ENCODE data around the gene ZNF778.

The ZNF778 gene

GRCh38 chr16:89217388-89218191, at the start of gene ZNF778:
Gene ZNF778 (plus strand): TSS chr16:89217703. CDS start chr16:89221128, 3,425 bp downstream.
- Histone ChIP-seq H3K4me3 (ENCODE audit: low read depth in 1 of 2, low read length in 2 of 2) (peak within 1 kb of the TSS; percentile 72 to 83), H3K9me3 (ENCODE audit: low read length) (no peaks in the 10 kb centered on the region), H3K27me3 (ENCODE audit: control insufficient read depth in 1 of 2, insufficient read depth in 2 of 2, low read length in 2 of 2) (no peaks in the 10 kb centered on the region), H3K9ac (ENCODE audit: low read length) (peak within 1 kb of the TSS; percentile 93), H3K27ac (ENCODE audit: low read depth, low read length) (peak within 1 kb of the TSS; percentile 90), H3K4me1 (ENCODE audit: insufficient read depth, low read length) (peaks cover 5% of the 10 kb centered on the region), H3K36me3 (ENCODE audit: insufficient read depth, low read length) (peaks cover 14% of the 10 kb centered on the region)

GRCh38 chr16:89168381-89169189, 48.9 kb upstream of the ZNF778 start:
- Histone ChIP-seq H3K9ac (ENCODE audit: low read length) (no peak overlapping the region), H3K36me3 (ENCODE audit: insufficient read depth, low read length) (no peaks in the 10 kb centered on the region), H3K27ac (ENCODE audit: low read depth, low read length) (no peak overlapping the region), H3K9me3 (ENCODE audit: low read length) (no peaks in the 10 kb centered on the region), H3K4me3 (ENCODE audit: low read depth in 1 of 2, low read length in 2 of 2) (no peak overlapping the region), H3K4me1 (ENCODE audit: insufficient read depth, low read length) (peaks cover 4% of the 10 kb centered on the region), H3K27me3 (ENCODE audit: control insufficient read depth in 1 of 2, insufficient read depth in 2 of 2, low read length in 2 of 2) (peaks cover 30 to 87% of the 10 kb centered on the region in 2 donors)

- H3K4me1 ChIP-seq (ENCODE audit: insufficient read depth, low read length): peaks cover 4% of the 10 kb centered on the region
- H3K9me3 ChIP-seq (ENCODE audit: low read length): no peaks in the 10 kb centered on the region
- H3K27me3 ChIP-seq (ENCODE audit: control insufficient read depth in 1 of 2, insufficient read depth in 2 of 2, low read length in 2 of 2): peaks cover 30 to 83% of the 10 kb centered on the region in 2 donors
- H3K36me3 ChIP-seq (ENCODE audit: insufficient read depth, low read length): no peaks in the 10 kb centered on the region
- no peak overlapping the region for H3K9ac ChIP-seq (ENCODE audit: low read length)
- H3K4me3 ChIP-seq (ENCODE audit: low read depth in 1 of 2, low read length in 2 of 2): no peak overlapping the region
- H3K27ac ChIP-seq (ENCODE audit: low read depth, low read length): no peak overlapping the region
These were observed 47.7 kb upstream of the ZNF778 start for GRCh38 chr16:89169778-89170177.

- H3K4me3 ChIP-seq (ENCODE audit: low read depth in 1 of 2, low read length in 2 of 2): peak overlapping the region in 1 of 2 donors; percentile 20
- no peaks in the 10 kb centered on the region for H3K36me3 ChIP-seq (ENCODE audit: insufficient read depth, low read length)
- H3K27ac ChIP-seq (ENCODE audit: low read depth, low read length): no peak overlapping the region
- peaks cover 4% of the 10 kb centered on the region for H3K4me1 ChIP-seq (ENCODE audit: insufficient read depth, low read length)
- no peak overlapping the region for H3K9ac ChIP-seq (ENCODE audit: low read length)
- no peaks in the 10 kb centered on the region for H3K9me3 ChIP-seq (ENCODE audit: low read length)
- H3K27me3 ChIP-seq (ENCODE audit: control insufficient read depth in 1 of 2, insufficient read depth in 2 of 2, low read length in 2 of 2): peaks cover 30 to 74% of the 10 kb centered on the region in 2 donors
These were observed 46.9 kb upstream of the ZNF778 start for GRCh38 chr16:89170346-89171215.

GRCh38 chr16:89171216-89172170, 46.0 kb upstream of the ZNF778 start, which contains the start of gene CDH15:
Gene CDH15 (plus strand): TSS chr16:89171748. CDS start chr16:89171832, 84 bp downstream.
- peaks cover 4% of the 10 kb centered on the region for H3K4me1 ChIP-seq (ENCODE audit: insufficient read depth, low read length)
- H3K9ac ChIP-seq (ENCODE audit: low read length): no peak within 1 kb of the TSS
- no peaks in the 10 kb centered on the region for H3K36me3 ChIP-seq (ENCODE audit: insufficient read depth, low read length)
- peaks cover 30 to 78% of the 10 kb centered on the region in 2 donors for H3K27me3 ChIP-seq (ENCODE audit: control insufficient read depth in 1 of 2, insufficient read depth in 2 of 2, low read length in 2 of 2)
- H3K9me3 ChIP-seq (ENCODE audit: low read length): no peaks in the 10 kb centered on the region
- peak within 1 kb of the TSS in 1 of 2 donors; percentile 20 for H3K4me3 ChIP-seq (ENCODE audit: low read depth in 1 of 2, low read length in 2 of 2)
- no peak within 1 kb of the TSS for H3K27ac ChIP-seq (ENCODE audit: low read depth, low read length)

GRCh38 chr16:89172171-89172527, 45.4 kb upstream of the ZNF778 start:
- peaks cover 30 to 73% of the 10 kb centered on the region in 2 donors for H3K27me3 ChIP-seq (ENCODE audit: control insufficient read depth in 1 of 2, insufficient read depth in 2 of 2, low read length in 2 of 2)
- peaks cover 4% of the 10 kb centered on the region for H3K4me1 ChIP-seq (ENCODE audit: insufficient read depth, low read length)

GRCh38 chr16:89172528-89173173, 44.9 kb upstream of the ZNF778 start:
- Histone ChIP-seq H3K9ac (ENCODE audit: low read length) (no peak overlapping the region), H3K4me3 (ENCODE audit: low read depth in 1 of 2, low read length in 2 of 2) (no peak overlapping the region)

More at GRCh38 chr16:89172171-89172527, 45.4 kb upstream of the ZNF778 start:
- no peak overlapping the region for H3K9ac ChIP-seq (ENCODE audit: low read length)
- H3K27ac ChIP-seq (ENCODE audit: low read depth, low read length): no peak overlapping the region
- H3K36me3 ChIP-seq (ENCODE audit: insufficient read depth, low read length): no peaks in the 10 kb centered on the region
- no peak overlapping the region for H3K4me3 ChIP-seq (ENCODE audit: low read depth in 1 of 2, low read length in 2 of 2)
- H3K9me3 ChIP-seq (ENCODE audit: low read length): no peaks in the 10 kb centered on the region

GRCh38 chr16:89173174-89173921, 44.2 kb upstream of the ZNF778 start:
- peaks cover 24 to 73% of the 10 kb centered on the region in 2 donors for H3K27me3 ChIP-seq (ENCODE audit: control insufficient read depth in 1 of 2, insufficient read depth in 2 of 2, low read length in 2 of 2)
- H3K27ac ChIP-seq (ENCODE audit: low read depth, low read length): no peak overlapping the region

More at GRCh38 chr16:89172528-89173173, 44.9 kb upstream of the ZNF778 start:
- Histone ChIP-seq H3K9me3 (ENCODE audit: low read length) (no peaks in the 10 kb centered on the region), H3K27me3 (ENCODE audit: control insufficient read depth in 1 of 2, insufficient read depth in 2 of 2, low read length in 2 of 2) (peaks cover 30 to 73% of the 10 kb centered on the region in 2 donors), H3K27ac (ENCODE audit: low read depth, low read length) (no peak overlapping the region), H3K36me3 (ENCODE audit: insufficient read depth, low read length) (no peaks in the 10 kb centered on the region), H3K4me1 (ENCODE audit: insufficient read depth, low read length) (peaks cover 4% of the 10 kb centered on the region)

GRCh38 chr16:89174055-89174827, 43.3 kb upstream of the ZNF778 start:
- no peak overlapping the region for H3K4me3 ChIP-seq (ENCODE audit: low read depth in 1 of 2, low read length in 2 of 2)
- H3K27ac ChIP-seq (ENCODE audit: low read depth, low read length): no peak overlapping the region
- H3K9ac ChIP-seq (ENCODE audit: low read length): no peak overlapping the region
- H3K4me1 ChIP-seq (ENCODE audit: insufficient read depth, low read length): peaks cover 4% of the 10 kb centered on the region
- H3K9me3 ChIP-seq (ENCODE audit: low read length): no peaks in the 10 kb centered on the region
- H3K27me3 ChIP-seq (ENCODE audit: control insufficient read depth in 1 of 2, insufficient read depth in 2 of 2, low read length in 2 of 2): peaks cover 18 to 70% of the 10 kb centered on the region in 2 donors
- no peaks in the 10 kb centered on the region for H3K36me3 ChIP-seq (ENCODE audit: insufficient read depth, low read length)

More at GRCh38 chr16:89173174-89173921, 44.2 kb upstream of the ZNF778 start:
- Histone ChIP-seq H3K9ac (ENCODE audit: low read length) (no peak overlapping the region), H3K4me3 (ENCODE audit: low read depth in 1 of 2, low read length in 2 of 2) (no peak overlapping the region), H3K36me3 (ENCODE audit: insufficient read depth, low read length) (no peaks in the 10 kb centered on the region), H3K9me3 (ENCODE audit: low read length) (no peaks in the 10 kb centered on the region), H3K4me1 (ENCODE audit: insufficient read depth, low read length) (peaks cover 4% of the 10 kb centered on the region)

All from muscle layer of colon (tissue), 2 donors.